22Rv1 (cell line): ENCODE measurements around the gene ZNF425.

Experiments
- ZFX ChIP-seq: fragments of 450-650 bp; IDR thresholded peaks from 2 replicates; pipeline ENCODE4 v1.6.1; 2017; ENCODE audit warnings: antibody characterized with exemption, borderline replicate concordance
- TF ChIP-seq, protein P1 (sequence below): fragments of 450-650 bp; IDR thresholded peaks from 2 replicates; pipeline ENCODE4 v1.5.1; 2017; ENCODE audit warnings: mild to moderate bottlenecking

DNA sequence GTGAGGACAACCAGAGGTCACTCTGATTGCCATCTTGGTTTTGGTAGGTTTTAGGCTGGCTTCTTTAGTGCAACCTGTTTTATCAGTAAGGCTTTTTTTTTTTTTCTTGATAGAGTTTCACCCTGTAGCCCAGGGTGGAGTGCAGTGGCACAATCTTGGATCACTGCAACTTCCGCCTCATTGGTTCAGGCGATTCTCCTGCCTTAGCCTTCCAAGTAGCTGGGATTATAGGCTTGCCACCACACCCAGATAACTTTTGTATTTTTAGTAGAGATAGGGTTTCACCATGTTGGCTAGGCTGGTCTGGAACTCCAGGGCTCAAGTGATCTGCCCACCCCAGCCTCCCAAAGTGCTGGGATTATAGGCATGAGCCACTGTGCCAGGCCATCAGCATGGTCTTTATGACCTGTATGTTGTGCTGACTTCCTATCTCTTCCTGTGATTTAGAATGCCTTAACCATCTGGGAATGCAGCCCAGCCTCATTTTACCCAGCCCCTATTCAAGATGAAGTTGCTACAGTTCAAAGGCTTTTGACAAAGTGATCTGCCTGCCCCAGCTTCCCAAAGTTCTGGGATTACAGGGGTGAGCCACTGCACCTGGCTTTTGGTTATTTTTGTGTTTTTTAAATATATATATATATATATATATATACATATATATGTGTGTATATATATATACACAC, 7.0 kb upstream of the ZNF425 start:
- TF ChIP-seq, protein P1, sequence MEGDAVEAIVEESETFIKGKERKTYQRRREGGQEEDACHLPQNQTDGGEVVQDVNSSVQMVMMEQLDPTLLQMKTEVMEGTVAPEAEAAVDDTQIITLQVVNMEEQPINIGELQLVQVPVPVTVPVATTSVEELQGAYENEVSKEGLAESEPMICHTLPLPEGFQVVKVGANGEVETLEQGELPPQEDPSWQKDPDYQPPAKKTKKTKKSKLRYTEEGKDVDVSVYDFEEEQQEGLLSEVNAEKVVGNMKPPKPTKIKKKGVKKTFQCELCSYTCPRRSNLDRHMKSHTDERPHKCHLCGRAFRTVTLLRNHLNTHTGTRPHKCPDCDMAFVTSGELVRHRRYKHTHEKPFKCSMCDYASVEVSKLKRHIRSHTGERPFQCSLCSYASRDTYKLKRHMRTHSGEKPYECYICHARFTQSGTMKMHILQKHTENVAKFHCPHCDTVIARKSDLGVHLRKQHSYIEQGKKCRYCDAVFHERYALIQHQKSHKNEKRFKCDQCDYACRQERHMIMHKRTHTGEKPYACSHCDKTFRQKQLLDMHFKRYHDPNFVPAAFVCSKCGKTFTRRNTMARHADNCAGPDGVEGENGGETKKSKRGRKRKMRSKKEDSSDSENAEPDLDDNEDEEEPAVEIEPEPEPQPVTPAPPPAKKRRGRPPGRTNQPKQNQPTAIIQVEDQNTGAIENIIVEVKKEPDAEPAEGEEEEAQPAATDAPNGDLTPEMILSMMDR, result no peak
- TF ChIP-seq ZFX, result no peak
